Transverse colon (tissue), 4 donors: ENCODE measurements around the gene BAG2. TPM values are rescaled to one million over a fixed set of nuclear protein-coding genes. Genes with fewer than 3 reads are reported as not detected.

ENCODE experiments used
- DNase-seq: peaks from one replicate; pipeline ENCODE4 v3.0.0-alpha.2; 2019
- H3K27ac ChIP-seq, 4 donors: fragments of 200-600 bp; sonication (generic); 2 replicates each; pipeline ENCODE4 v1.5.1; 2016 to 2018; ENCODE audit warnings: inconsistent platforms in 4 of 4
- H3K27me3 ChIP-seq: fragments of 200-600 bp; sonication (generic); 2 replicates; pipeline ENCODE4 v1.5.1; 2017; ENCODE audit warnings: inconsistent platforms
- H3K36me3 ChIP-seq, 4 donors: fragments of 200-600 bp; sonication (generic); 2 replicates each; pipeline ENCODE4 v1.5.1; 2017 to 2019; ENCODE audit warnings: inconsistent platforms in 4 of 4
- H3K4me1 ChIP-seq, 4 donors: fragments of 200-600 bp; sonication (generic); 2 replicates each; pipeline ENCODE4 v1.5.1; 2017 to 2020; ENCODE audit warnings: inconsistent platforms in 4 of 4
- H3K4me3 ChIP-seq, 4 donors: fragments of 200-600 bp; sonication (generic); 1 replicate in 1 of 4; 2 replicates in 3 of 4; pipeline versions ENCODE4 v1.5.1 to v1.6.1; 2017 to 2019; ENCODE audit warnings: inconsistent platforms in 4 of 4
- H3K9me3 ChIP-seq, 2 donors: fragments of 200-600 bp; sonication (generic); 2 replicates each; pipeline ENCODE4 v1.5.1; 2017 to 2019; ENCODE audit warnings: inconsistent platforms in 2 of 2
- EP300 ChIP-seq: sonication (generic); formaldehyde crosslinking; IDR thresholded peaks from one replicate; pipeline ENCODE4 v1.6.1; 2017; ENCODE audit warnings: antibody characterized with exemption, low read depth
- POLR2A ChIP-seq: fragments of 450-650 bp; IDR thresholded peaks from one replicate; pipeline ENCODE4 v1.6.1; 2016; ENCODE audit warnings: antibody characterized with exemption, mild to moderate bottlenecking, moderate library complexity
- POLR2AphosphoS5 ChIP-seq, 3 donors: sonication (generic); formaldehyde crosslinking; IDR thresholded peaks; one replicate each; pipeline ENCODE4 v1.6.1; 2016; ENCODE audit warnings: antibody characterized with exemption in 3 of 3
- WGBS, 2 donors: methylation state at CpG; one replicate each; pipeline ENCODE4 v1.1.5; 2018; ENCODE audit warnings: low coverage in 1 of 2; 5-methylcytosine and 5-hydroxymethylcytosine counted together
- in situ Hi-C, 4 donors: fragments of 200-750 bp; cut with MboI; loops; one replicate each; pipeline versions ENCODE4 v1.15.0 to v1.15.1; 2017; ENCODE audit warnings: low sequenced_read_pairs in 3 of 4, low pct_ligation_motif_present in 1 of 4, low pct_unique_long_range_greater_than_20kb in 1 of 4
- intact Hi-C: fragments of 100-400 bp; cut with DNase I; formaldehyde crosslinking; loops from one replicate; pipeline ENCODE4 v1.15.1; 2023; ENCODE audit warnings: low total_unique reads
- total RNA-seq, 4 donors: library from RNA; depleted of rRNA; stranded (reverse); fragments of >200 nt; gene quantifications; one replicate each; pipeline ENCODE4 v1.1.0, GENCODE V29; 2016
- TF ChIP-seq, protein P1 (sequence below), 5 experiments: fragments of 200-600 bp in 3 of 5; fragments of 450-650 bp in 2 of 5; sonication (generic) in 3 of 5; IDR thresholded peaks; 1 replicate in 2 of 5; 2 replicates in 3 of 5; pipeline ENCODE4 v1.5.1; 2016 to 2017; ENCODE audit warnings: antibody characterized with exemption in 5 of 5, inconsistent platforms in 3 of 5, mild to moderate bottlenecking in 2 of 5, moderate library complexity in 1 of 5

BAG2 gene
- total RNA-seq, 4 donors from 2014 or later, result 7.1 to 49.0 (median 10.7) TPM

DNA sequence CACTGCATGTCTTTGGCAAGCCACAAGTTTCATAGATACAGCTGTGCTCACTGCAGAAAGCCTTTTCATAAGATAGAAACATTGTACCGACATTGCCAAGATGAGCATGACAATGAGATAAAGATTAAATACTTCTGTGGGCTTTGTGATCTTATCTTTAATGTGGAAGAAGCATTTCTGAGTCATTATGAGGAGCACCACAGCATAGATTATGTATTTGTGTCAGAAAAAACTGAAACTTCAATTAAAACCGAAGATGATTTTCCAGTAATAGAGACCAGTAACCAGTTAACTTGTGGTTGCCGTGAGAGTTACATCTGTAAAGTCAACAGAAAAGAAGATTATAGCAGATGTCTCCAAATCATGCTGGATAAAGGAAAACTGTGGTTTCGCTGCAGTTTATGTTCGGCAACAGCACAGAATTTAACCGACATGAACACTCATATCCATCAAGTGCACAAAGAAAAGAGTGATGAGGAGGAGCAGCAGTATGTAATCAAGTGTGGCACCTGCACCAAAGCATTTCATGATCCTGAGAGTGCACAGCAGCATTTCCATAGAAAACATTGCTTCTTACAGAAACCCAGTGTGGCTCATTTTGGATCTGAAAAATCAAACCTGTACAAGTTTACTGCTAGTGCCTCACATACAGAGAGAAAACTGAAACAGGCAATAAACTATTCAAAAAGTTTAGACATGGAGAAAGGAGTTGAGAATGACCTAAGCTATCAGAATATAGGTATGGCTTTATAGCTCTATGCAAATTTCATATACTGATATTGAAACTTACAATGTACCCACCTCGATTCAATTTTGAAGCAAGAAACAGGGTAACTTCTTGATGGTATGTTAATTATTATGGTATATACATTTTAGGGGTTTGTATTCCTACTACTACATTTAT is 23.9 kb upstream of the BAG2 start:
- TF ChIP-seq POLR2A, result no peak
- no peaks in the 10 kb centered on the region for H3K4me1 ChIP-seq
- H3K9me3 ChIP-seq, result no peaks in the 10 kb centered on the region
- no peak overlapping the region for H3K4me3 ChIP-seq
- in situ Hi-C loops (no loop called here), intact Hi-C loops (no loop called here)
- H3K27ac ChIP-seq, result no peak overlapping the region
- H3K27me3 ChIP-seq, result no peaks in the 10 kb centered on the region
- peaks cover 0 to 49% (median 19%) of the 10 kb centered on the region in 4 donors for H3K36me3 ChIP-seq
- no peak for DNase-seq
- 84 to 86% methylated on average over 5 to 7 of the region's 7 CpGs for WGBS, 2 donors

DNA sequence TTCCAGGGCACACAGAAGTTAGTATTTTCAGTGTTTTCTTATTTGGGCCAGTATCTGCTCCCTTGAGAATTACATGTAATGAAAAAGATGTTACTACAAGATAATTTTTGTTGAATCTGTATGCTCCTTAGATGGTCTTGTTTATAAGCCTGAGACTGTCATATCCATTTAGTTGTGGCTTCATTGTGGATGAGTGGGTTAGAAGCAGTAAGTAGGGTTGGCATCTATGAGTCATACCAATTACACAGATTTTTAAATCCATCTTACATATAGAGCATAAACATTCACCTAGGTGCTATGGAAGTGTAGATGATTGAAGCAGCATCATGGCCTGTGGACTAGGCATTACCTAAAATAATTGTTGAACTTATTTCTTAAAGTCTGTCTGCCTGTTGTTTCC is 13.5 kb upstream of the BAG2 start:
- in situ Hi-C loops, result no loop called here
- Histone ChIP-seq H3K27ac (no peak overlapping the region), H3K4me3 (no peak overlapping the region), H3K9me3 (no peaks in the 10 kb centered on the region), H3K4me1 (no peaks in the 10 kb centered on the region), H3K36me3 (peaks cover 0 to 22% (median 9%) of the 10 kb centered on the region in 4 donors), H3K27me3 (no peaks in the 10 kb centered on the region)
- intact Hi-C loops, result no loop called here
- DNase-seq, result no peak
- TF ChIP-seq POLR2AphosphoS5 (IDR thresholded peaks at IDR 0.05), result no peak
- no peak for TF ChIP-seq POLR2A

DNA sequence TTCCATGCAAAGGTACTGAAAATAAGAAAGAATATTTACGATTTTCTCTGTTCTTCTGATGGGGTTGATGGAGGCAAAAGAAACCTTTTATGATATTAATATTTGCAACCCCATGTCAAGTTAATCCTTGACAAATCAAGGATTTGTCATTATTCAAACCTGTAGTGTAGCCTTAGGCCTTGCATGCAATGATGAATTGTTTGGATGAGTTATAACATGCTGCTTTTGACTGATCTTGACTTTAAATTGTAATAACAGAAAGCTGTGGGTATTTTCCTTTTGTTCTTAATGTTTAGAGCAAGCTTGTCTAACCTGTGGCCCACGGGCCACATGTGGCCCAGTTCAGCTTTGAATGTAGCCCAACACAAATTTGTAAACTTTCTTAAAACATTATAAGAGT is 13.0 kb upstream of the BAG2 start:
- peaks cover 0 to 18% (median 7%) of the 10 kb centered on the region in 4 donors for H3K36me3 ChIP-seq
- in situ Hi-C loops, result no loop called here
- DNase-seq, result no peak
- no peaks in the 10 kb centered on the region for H3K27me3 ChIP-seq
- no peaks in the 10 kb centered on the region for H3K4me1 ChIP-seq
- H3K27ac ChIP-seq, result no peak overlapping the region
- H3K9me3 ChIP-seq, result no peaks in the 10 kb centered on the region
- 91 to 96% methylated on average over 2 of the region's 2 CpGs for WGBS, 2 donors
- no peak overlapping the region for H3K4me3 ChIP-seq
- no peak for TF ChIP-seq POLR2A
- intact Hi-C loops, result no loop called here

DNA sequence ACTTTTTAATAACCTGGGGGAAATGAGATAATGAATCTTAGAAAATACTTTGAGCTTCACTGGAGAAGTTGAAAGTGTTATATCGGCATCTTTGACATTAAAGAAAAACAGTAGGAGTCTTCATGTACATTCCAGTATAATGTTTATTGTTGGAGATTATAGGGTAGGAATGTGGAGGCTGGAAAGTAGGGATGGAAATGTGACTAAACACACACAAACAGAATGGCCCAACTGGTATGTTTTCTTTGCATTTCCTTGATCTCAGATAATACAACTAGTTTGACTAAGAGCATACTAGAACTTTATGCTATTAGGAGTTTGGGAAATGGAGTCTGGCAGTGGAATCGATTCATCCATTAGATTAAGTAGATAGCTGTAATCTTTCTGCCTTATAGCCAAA is 10.1 kb upstream of the BAG2 start:
- no peaks in the 10 kb centered on the region for H3K4me1 ChIP-seq
- intact Hi-C loops, result loop anchor here (10.0 kb wide), 1 partner anchor 257 kb away; no protein-coding TSS in a partner anchor
- in situ Hi-C loops, result no loop called here
- TF ChIP-seq POLR2AphosphoS5 (IDR thresholded peaks at IDR 0.05), result no peak
- TF ChIP-seq EP300, result no peak
- TF ChIP-seq POLR2A, result no peak
- TF ChIP-seq, protein P1, sequence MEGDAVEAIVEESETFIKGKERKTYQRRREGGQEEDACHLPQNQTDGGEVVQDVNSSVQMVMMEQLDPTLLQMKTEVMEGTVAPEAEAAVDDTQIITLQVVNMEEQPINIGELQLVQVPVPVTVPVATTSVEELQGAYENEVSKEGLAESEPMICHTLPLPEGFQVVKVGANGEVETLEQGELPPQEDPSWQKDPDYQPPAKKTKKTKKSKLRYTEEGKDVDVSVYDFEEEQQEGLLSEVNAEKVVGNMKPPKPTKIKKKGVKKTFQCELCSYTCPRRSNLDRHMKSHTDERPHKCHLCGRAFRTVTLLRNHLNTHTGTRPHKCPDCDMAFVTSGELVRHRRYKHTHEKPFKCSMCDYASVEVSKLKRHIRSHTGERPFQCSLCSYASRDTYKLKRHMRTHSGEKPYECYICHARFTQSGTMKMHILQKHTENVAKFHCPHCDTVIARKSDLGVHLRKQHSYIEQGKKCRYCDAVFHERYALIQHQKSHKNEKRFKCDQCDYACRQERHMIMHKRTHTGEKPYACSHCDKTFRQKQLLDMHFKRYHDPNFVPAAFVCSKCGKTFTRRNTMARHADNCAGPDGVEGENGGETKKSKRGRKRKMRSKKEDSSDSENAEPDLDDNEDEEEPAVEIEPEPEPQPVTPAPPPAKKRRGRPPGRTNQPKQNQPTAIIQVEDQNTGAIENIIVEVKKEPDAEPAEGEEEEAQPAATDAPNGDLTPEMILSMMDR (IDR thresholded peaks at IDR 0.05), result no peak
- no peak overlapping the region for H3K4me3 ChIP-seq
- H3K27ac ChIP-seq, result no peak overlapping the region
- peaks cover 7 to 11% of the 10 kb centered on the region in 2 donors for H3K9me3 ChIP-seq
- no peaks in the 10 kb centered on the region for H3K27me3 ChIP-seq
- no peak for DNase-seq
- 98 to 100% methylated on average over 2 of the region's 2 CpGs for WGBS, 2 donors
- peaks cover 0 to 15% (median 6%) of the 10 kb centered on the region in 4 donors for H3K36me3 ChIP-seq

DNA sequence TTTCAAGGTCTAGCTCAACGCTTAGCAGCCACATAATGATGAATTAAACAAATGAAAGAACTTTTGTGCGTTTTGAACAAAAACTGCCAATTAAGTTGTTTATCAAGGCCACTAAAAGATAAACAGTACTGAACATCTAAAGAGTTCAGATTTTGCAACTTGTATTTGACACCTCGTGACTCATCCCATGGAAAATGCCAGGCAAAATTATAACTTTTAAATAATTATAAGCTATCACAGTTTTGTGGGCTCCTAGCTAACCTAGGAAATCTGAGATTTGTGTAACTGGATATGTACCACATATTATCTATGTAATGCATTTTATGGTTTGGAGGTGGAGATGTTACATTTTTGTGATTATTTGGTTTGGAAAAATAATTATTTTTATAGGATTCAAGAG is 9.6 kb upstream of the BAG2 start:
- TF ChIP-seq EP300 (no peak), POLR2AphosphoS5 (IDR thresholded peaks at IDR 0.05) (no peak), POLR2A (no peak)
- TF ChIP-seq, protein P1 (IDR thresholded peaks at IDR 0.05), result no peak
- no peak for DNase-seq
- Histone ChIP-seq H3K4me3 (no peak overlapping the region), H3K4me1 (no peaks in the 10 kb centered on the region), H3K27ac (no peak overlapping the region), H3K27me3 (no peaks in the 10 kb centered on the region), H3K9me3 (peaks cover 7 to 11% of the 10 kb centered on the region in 2 donors), H3K36me3 (peaks cover 0 to 15% (median 5%) of the 10 kb centered on the region in 4 donors)
- WGBS, 2 donors, result 71 to 88% methylated on average over 3 of the region's 3 CpGs
- in situ Hi-C loops (no loop called here), intact Hi-C loops (loop anchor here (10.0 kb wide), 1 partner anchor 258 kb away; no protein-coding TSS in a partner anchor)
